ENCODE measurements around the gene ZIC1. TPM values are rescaled to one million over a fixed set of nuclear protein-coding genes. Genes with fewer than 3 reads are reported as not detected.
A peak's percentile ranks its signal among the peaks of the same experiment; 100 is the strongest.

ZIC1 gene
- total RNA-seq, 1 experiment from 2014 or later, result 0.36 TPM

GRCh38 chr3:147404000-147404799, 5.0 kb upstream of the ZIC1 start:
- H3K27me3 ChIP-seq (ENCODE audit: control insufficient read depth, insufficient read depth, low read length), result no peaks in the 10 kb centered on the region; the same call in none of the 2 replicates
- no TSS peak for BruUV-seq (replicated peaks)
- no peaks in the 10 kb centered on the region for H3K9me3 ChIP-seq (ENCODE audit: control insufficient read depth, insufficient read depth, low read depth, low read length)
- H3K36me3 ChIP-seq (ENCODE audit: control insufficient read depth, insufficient read depth, low read length), result no peaks in the 10 kb centered on the region
- TF ChIP-seq CTCF (IDR thresholded peaks at IDR 0.05) (no peak), POLR2AphosphoS5 (IDR thresholded peaks at IDR 0.05; ENCODE audit: low read depth, low read length) (no peak), SIN3A (IDR thresholded peaks at IDR 0.05; ENCODE audit: borderline replicate concordance, insufficient read depth, low read depth, low read length) (no peak), TCF7L2 (IDR thresholded peaks at IDR 0.05; ENCODE audit: low read depth, low read length) (no peak), REST (IDR thresholded peaks at IDR 0.05; ENCODE audit: insufficient read depth in 1 of 2, low read depth in 2 of 2, low read length in 1 of 2) (no peak)
- intact Hi-C loops (cut with micrococcal nuclease; ENCODE audit: unreplicated experiment), result no loop called here
- DNase-seq (ENCODE audit: low read depth, low spot score) (no peak), ATAC-seq (0 out of 2 replicates have a peak, but pooled peaks have one; percentile 42)
- POLR2A ChIA-PET, result no interaction called here
- in situ Hi-C loops (cut with HindIII; ENCODE audit: low pct_unique_long_range_greater_than_20kb, low sequenced_read_pairs), result no loop called here
- no peak overlapping the region for H3K27ac ChIP-seq (ENCODE audit: low read length)
- CTCF ChIA-PET, result no interaction called here
- no peak overlapping the region for H3K4me3 ChIP-seq (ENCODE audit: low read depth in 2 of 2, low read length in 2 of 2)
- H3K4me1 ChIP-seq (ENCODE audit: control insufficient read depth, insufficient read depth, low read length), result no peaks in the 10 kb centered on the region

- H3K27ac ChIP-seq (ENCODE audit: low read length), result no peak overlapping the region
- no peaks in the 10 kb centered on the region; the same call in none of the 2 replicates for H3K27me3 ChIP-seq (ENCODE audit: control insufficient read depth, insufficient read depth, low read length)
- no peaks in the 10 kb centered on the region for H3K36me3 ChIP-seq (ENCODE audit: control insufficient read depth, insufficient read depth, low read length)
- ChIA-PET CTCF (no interaction called here), POLR2A (no interaction called here)
- BruUV-seq (replicated peaks), result no TSS peak
- ATAC-seq, result no peak
- no peak overlapping the region for H3K4me3 ChIP-seq (ENCODE audit: low read depth in 2 of 2, low read length in 2 of 2)
- no peaks in the 10 kb centered on the region for H3K4me1 ChIP-seq (ENCODE audit: control insufficient read depth, insufficient read depth, low read length)
- no peak for DNase-seq (ENCODE audit: low read depth, low spot score)
- intact Hi-C loops (cut with micrococcal nuclease; ENCODE audit: unreplicated experiment), result no loop called here
- no peaks in the 10 kb centered on the region for H3K9me3 ChIP-seq (ENCODE audit: control insufficient read depth, insufficient read depth, low read depth, low read length)
- in situ Hi-C loops (cut with HindIII; ENCODE audit: low pct_unique_long_range_greater_than_20kb, low sequenced_read_pairs), result no loop called here
- TF ChIP-seq SIN3A (IDR thresholded peaks at IDR 0.05; ENCODE audit: borderline replicate concordance, insufficient read depth, low read depth, low read length) (no peak), CTCF (IDR thresholded peaks at IDR 0.05) (no peak), REST (IDR thresholded peaks at IDR 0.05; ENCODE audit: insufficient read depth in 1 of 2, low read depth in 2 of 2, low read length in 1 of 2) (no peak), TCF7L2 (IDR thresholded peaks at IDR 0.05; ENCODE audit: low read depth, low read length) (no peak), POLR2AphosphoS5 (IDR thresholded peaks at IDR 0.05; ENCODE audit: low read depth, low read length) (no peak)
Observed at GRCh38 chr3:147404800-147405230, 4.3 kb upstream of the ZIC1 start.
